Measurements from ENCODE around the gene CTBP2.
"Not testable (repeated sequence)": the region's sequence is repeated elsewhere in the genome, so short reads cannot be mapped to it uniquely, and the experiment has no call there.

Gene CTBP2

GRCh38 chr10:125066764-125067450 is 93.5 kb downstream of the CTBP2 start:
- no peaks in the 10 kb centered on the region for H3K27me3 ChIP-seq (ENCODE audit: insufficient read depth, low read length)
- H3K9me3 ChIP-seq (ENCODE audit: low read length): no peaks in the 10 kb centered on the region
- no peak overlapping the region for H2AFZ ChIP-seq (ENCODE audit: low read depth, low read length)
- H3K4me3 ChIP-seq (ENCODE audit: low read length): no peak overlapping the region
- H3K4me1 ChIP-seq (ENCODE audit: insufficient read depth, low read length): no peaks in the 10 kb centered on the region
- peaks cover 9% of the 10 kb centered on the region for H3K36me3 ChIP-seq (ENCODE audit: insufficient read depth, low read length)

- peaks cover 7% of the 10 kb centered on the region for H3K4me1 ChIP-seq (ENCODE audit: insufficient read depth, low read length)
- peaks cover 9% of the 10 kb centered on the region for H3K36me3 ChIP-seq (ENCODE audit: insufficient read depth, low read length)
- no peaks in the 10 kb centered on the region for H3K27me3 ChIP-seq (ENCODE audit: insufficient read depth, low read length)
- H2AFZ ChIP-seq (ENCODE audit: low read depth, low read length): no peak overlapping the region
- no peak overlapping the region for H3K4me3 ChIP-seq (ENCODE audit: low read length)
- H3K9me3 ChIP-seq (ENCODE audit: low read length): no peaks in the 10 kb centered on the region
Measured at GRCh38 chr10:125064681-125065492, 95.5 kb downstream of the CTBP2 start.

GRCh38 chr10:125063256-125063925 is 97.0 kb downstream of the CTBP2 start:
- H3K27me3 ChIP-seq (ENCODE audit: insufficient read depth, low read length): no peaks in the 10 kb centered on the region
- H3K36me3 ChIP-seq (ENCODE audit: insufficient read depth, low read length): peaks cover 9% of the 10 kb centered on the region
- peaks cover 15% of the 10 kb centered on the region for H3K4me1 ChIP-seq (ENCODE audit: insufficient read depth, low read length)
- no peaks in the 10 kb centered on the region for H3K9me3 ChIP-seq (ENCODE audit: low read length)
- no peak overlapping the region for H2AFZ ChIP-seq (ENCODE audit: low read depth, low read length)
- no peak overlapping the region for H3K4me3 ChIP-seq (ENCODE audit: low read length)

- H3K4me1 ChIP-seq (ENCODE audit: insufficient read depth, low read length): peaks cover 20% of the 10 kb centered on the region
- peaks cover 9% of the 10 kb centered on the region for H3K36me3 ChIP-seq (ENCODE audit: insufficient read depth, low read length)
- H3K9me3 ChIP-seq (ENCODE audit: low read length): no peaks in the 10 kb centered on the region
- no peaks in the 10 kb centered on the region for H3K27me3 ChIP-seq (ENCODE audit: insufficient read depth, low read length)
- no peak overlapping the region for H3K4me3 ChIP-seq (ENCODE audit: low read length)
- no peak overlapping the region for H2AFZ ChIP-seq (ENCODE audit: low read depth, low read length)
Measured at GRCh38 chr10:125062914-125063230, 97.5 kb downstream of the CTBP2 start.

- H3K36me3 ChIP-seq (ENCODE audit: insufficient read depth, low read length): peaks cover 9% of the 10 kb centered on the region
- H3K27me3 ChIP-seq (ENCODE audit: insufficient read depth, low read length): no peaks in the 10 kb centered on the region
- no peak overlapping the region for H2AFZ ChIP-seq (ENCODE audit: low read depth, low read length)
- H3K9me3 ChIP-seq (ENCODE audit: low read length): no peaks in the 10 kb centered on the region
- no peak overlapping the region for H3K4me3 ChIP-seq (ENCODE audit: low read length)
- peaks cover 25% of the 10 kb centered on the region for H3K4me1 ChIP-seq (ENCODE audit: insufficient read depth, low read length)
Measured at GRCh38 chr10:125062227-125062913, 98.0 kb downstream of the CTBP2 start.

GRCh38 chr10:125061557-125062226 is 98.7 kb downstream of the CTBP2 start:
- H3K9me3 ChIP-seq (ENCODE audit: low read length): no peaks in the 10 kb centered on the region
- peaks cover 32% of the 10 kb centered on the region for H3K4me1 ChIP-seq (ENCODE audit: insufficient read depth, low read length)
- peaks cover 9% of the 10 kb centered on the region for H3K36me3 ChIP-seq (ENCODE audit: insufficient read depth, low read length)
- no peaks in the 10 kb centered on the region for H3K27me3 ChIP-seq (ENCODE audit: insufficient read depth, low read length)
- H2AFZ ChIP-seq (ENCODE audit: low read depth, low read length): no peak overlapping the region
- H3K4me3 ChIP-seq (ENCODE audit: low read length): no peak overlapping the region

GRCh38 chr10:125060826-125061556 is 99.4 kb downstream of the CTBP2 start:
- no peak overlapping the region for H2AFZ ChIP-seq (ENCODE audit: low read depth, low read length)
- peaks cover 9% of the 10 kb centered on the region for H3K36me3 ChIP-seq (ENCODE audit: insufficient read depth, low read length)
- no peak overlapping the region for H3K4me3 ChIP-seq (ENCODE audit: low read length)
- H3K4me1 ChIP-seq (ENCODE audit: insufficient read depth, low read length): peaks cover 39% of the 10 kb centered on the region
- H3K9me3 ChIP-seq (ENCODE audit: low read length): no peaks in the 10 kb centered on the region
- no peaks in the 10 kb centered on the region for H3K27me3 ChIP-seq (ENCODE audit: insufficient read depth, low read length)

- H2AFZ ChIP-seq (ENCODE audit: low read depth, low read length): no peak overlapping the region
- peaks cover 39% of the 10 kb centered on the region for H3K4me1 ChIP-seq (ENCODE audit: insufficient read depth, low read length)
- no peaks in the 10 kb centered on the region for H3K9me3 ChIP-seq (ENCODE audit: low read length)
- H3K36me3 ChIP-seq (ENCODE audit: insufficient read depth, low read length): peaks cover 9% of the 10 kb centered on the region
- no peaks in the 10 kb centered on the region for H3K27me3 ChIP-seq (ENCODE audit: insufficient read depth, low read length)
- H3K4me3 ChIP-seq (ENCODE audit: low read length): no peak overlapping the region
Measured at GRCh38 chr10:125060482-125060825, 99.9 kb downstream of the CTBP2 start.

- Histone ChIP-seq H3K4me1 (ENCODE audit: insufficient read depth, low read length) (peaks cover 41% of the 10 kb centered on the region), H3K9me3 (ENCODE audit: low read length) (no peaks in the 10 kb centered on the region), H3K27me3 (ENCODE audit: insufficient read depth, low read length) (no peaks in the 10 kb centered on the region), H2AFZ (ENCODE audit: low read depth, low read length) (no peak overlapping the region), H3K4me3 (ENCODE audit: low read length) (no peak overlapping the region), H3K36me3 (ENCODE audit: insufficient read depth, low read length) (peaks cover 9% of the 10 kb centered on the region)
Measured at GRCh38 chr10:125060026-125060425, 100.3 kb downstream of the CTBP2 start.

GRCh38 chr10:125059348-125059747 is 101.0 kb downstream of the CTBP2 start:
- not testable (repeated sequence) for H2AFZ ChIP-seq (ENCODE audit: low read depth, low read length); H3K4me3 ChIP-seq (ENCODE audit: low read length); H3K9me3 ChIP-seq (ENCODE audit: low read length); H3K36me3 ChIP-seq (ENCODE audit: insufficient read depth, low read length); H3K27me3 ChIP-seq (ENCODE audit: insufficient read depth, low read length)
- H3K4me1 ChIP-seq (ENCODE audit: insufficient read depth, low read length): peaks cover 45% of the 10 kb centered on the region

- peaks cover 7% of the 10 kb centered on the region for H3K9me3 ChIP-seq (ENCODE audit: low read length)
- H2AFZ ChIP-seq (ENCODE audit: low read depth, low read length): no peak overlapping the region
- no peaks in the 10 kb centered on the region for H3K27me3 ChIP-seq (ENCODE audit: insufficient read depth, low read length)
- peaks cover 9% of the 10 kb centered on the region for H3K36me3 ChIP-seq (ENCODE audit: insufficient read depth, low read length)
- H3K4me1 ChIP-seq (ENCODE audit: insufficient read depth, low read length): peaks cover 45% of the 10 kb centered on the region
- H3K4me3 ChIP-seq (ENCODE audit: low read length): no peak overlapping the region
Measured at GRCh38 chr10:125057158-125058001, 103.0 kb downstream of the CTBP2 start.

Measured in neuron (in vitro differentiated cells).